HUES64 (cell line): Measurements from ENCODE around the gene NCR2.

Source experiments
- H3K27ac ChIP-seq: 2 replicates; pipeline ENCODE4 v1.7.0; 2013; ENCODE audit warnings: low read depth, low read length, inconsistent platforms
- H3K27me3 ChIP-seq: 2 replicates; pipeline ENCODE4 v1.6.1; 2013; ENCODE audit warnings: mild to moderate bottlenecking, low read length; ENCODE audit not compliant: insufficient read depth
- H3K36me3 ChIP-seq: 2 replicates; pipeline ENCODE4 v1.6.1; 2013; ENCODE audit warnings: mild to moderate bottlenecking, low read length; ENCODE audit not compliant: insufficient read depth
- H3K4me1 ChIP-seq: 2 replicates; pipeline ENCODE4 v1.6.1; 2013; ENCODE audit warnings: mild to moderate bottlenecking, low read length, moderate library complexity; ENCODE audit not compliant: insufficient read depth
- H3K4me3 ChIP-seq: 2 replicates; pipeline ENCODE4 v1.5.1; 2013; ENCODE audit warnings: mild to moderate bottlenecking, low read length, moderate library complexity
- H3K9ac ChIP-seq: 2 replicates; pipeline ENCODE4 v1.6.1; 2013; ENCODE audit warnings: mild to moderate bottlenecking, low read depth, low read length
- H3K9me3 ChIP-seq: 2 replicates; pipeline ENCODE4 v1.6.1; 2013; ENCODE audit warnings: low read depth, low read length; ENCODE audit not compliant: insufficient read depth
- WGBS: fragments of 150-250, 120-280 bp; methylation state at CpG from one replicate; pipeline ENCODE4 v1.1.7; 2013; ENCODE audit warnings: missing lambda C conversion rate; 5-methylcytosine and 5-hydroxymethylcytosine counted together

Gene NCR2

DNA sequence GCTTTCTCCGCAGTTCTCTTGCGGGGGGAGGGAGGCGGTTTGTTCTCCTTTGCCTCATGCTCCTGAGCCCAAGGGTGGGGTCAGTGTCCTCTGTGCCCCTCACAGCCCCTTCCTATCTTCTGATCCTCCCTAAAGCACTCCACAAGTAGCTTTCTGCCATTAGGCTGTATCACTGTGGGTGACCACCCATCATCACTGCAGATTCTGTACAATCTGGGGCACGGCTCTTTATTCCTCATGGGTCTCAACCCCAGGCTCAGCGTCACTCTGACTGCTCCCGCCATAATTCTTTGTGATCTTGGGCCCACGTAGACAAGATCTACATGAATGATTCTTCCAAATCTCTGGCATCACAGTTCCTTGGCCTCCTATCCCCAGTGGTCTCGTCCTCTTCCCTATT, 10.5 kb downstream of the NCR2 start:
- Histone ChIP-seq H3K27me3 (peaks cover 4% of the 10 kb centered on the region; the same call in 1 of the 2 replicates), H3K9me3 (peaks cover 5% of the 10 kb centered on the region; the same call in 1 of the 2 replicates), H3K27ac (no peak overlapping the region), H3K4me3 (no peak overlapping the region), H3K4me1 (no peaks in the 10 kb centered on the region), H3K36me3 (no peaks in the 10 kb centered on the region), H3K9ac (no peak overlapping the region)
- 93% methylated on average over 8 of the region's 8 CpGs for WGBS

- H3K9ac ChIP-seq = no peak overlapping the region
- no peaks in the 10 kb centered on the region for H3K36me3 ChIP-seq
- WGBS = 93% methylated on average over 4 of the region's 4 CpGs
- no peak overlapping the region for H3K27ac ChIP-seq
- no peaks in the 10 kb centered on the region for H3K4me1 ChIP-seq
- H3K4me3 ChIP-seq = no peak overlapping the region
- H3K27me3 ChIP-seq = peaks cover 6% of the 10 kb centered on the region; the same call in 1 of the 2 replicates
- H3K9me3 ChIP-seq = peaks cover 5% of the 10 kb centered on the region; the same call in 1 of the 2 replicates
Observed at GRCh38 chr6:41346441-41346840, 11.0 kb downstream of the NCR2 start.

DNA sequence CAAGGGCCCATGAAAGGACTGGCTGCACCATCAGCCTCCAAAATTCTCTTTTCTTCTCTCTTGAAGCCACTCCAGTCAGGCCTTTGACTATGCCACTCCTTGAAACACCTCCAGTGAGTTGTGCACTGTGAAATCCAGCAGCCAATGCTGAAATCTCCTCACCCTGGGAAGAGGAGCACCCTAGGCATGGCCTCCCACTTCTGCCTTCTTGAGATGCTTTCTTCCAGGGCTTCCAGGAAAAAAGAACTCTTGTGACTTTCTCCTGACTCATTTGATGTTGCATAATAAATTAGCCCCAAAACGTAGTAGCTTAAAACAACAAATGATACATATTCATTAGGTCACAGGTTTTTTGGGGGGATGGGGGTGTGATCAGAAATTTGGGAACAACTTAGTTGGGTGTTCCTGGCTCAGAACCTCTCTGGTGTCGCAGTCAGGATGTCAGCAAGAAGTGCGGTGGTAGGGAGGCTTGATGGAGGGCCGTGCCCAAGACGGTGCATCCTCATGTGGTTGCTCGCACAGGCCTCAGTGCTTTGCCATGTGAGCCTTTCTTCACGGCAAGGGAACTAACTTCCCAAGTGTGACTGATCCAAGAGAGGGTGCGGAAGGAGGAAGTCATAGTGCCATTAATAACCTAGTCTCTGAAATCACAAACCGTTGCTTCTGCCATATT, 12.1 kb downstream of the NCR2 start:
- Histone ChIP-seq H3K4me3 (no peak overlapping the region), H3K27ac (no peak overlapping the region), H3K9ac (no peak overlapping the region), H3K36me3 (no peaks in the 10 kb centered on the region), H3K9me3 (peaks cover 5% of the 10 kb centered on the region; the same call in 1 of the 2 replicates), H3K4me1 (no peaks in the 10 kb centered on the region), H3K27me3 (peaks cover 6% of the 10 kb centered on the region; the same call in 1 of the 2 replicates)
- WGBS = 83% methylated on average over 9 of the region's 9 CpGs

DNA sequence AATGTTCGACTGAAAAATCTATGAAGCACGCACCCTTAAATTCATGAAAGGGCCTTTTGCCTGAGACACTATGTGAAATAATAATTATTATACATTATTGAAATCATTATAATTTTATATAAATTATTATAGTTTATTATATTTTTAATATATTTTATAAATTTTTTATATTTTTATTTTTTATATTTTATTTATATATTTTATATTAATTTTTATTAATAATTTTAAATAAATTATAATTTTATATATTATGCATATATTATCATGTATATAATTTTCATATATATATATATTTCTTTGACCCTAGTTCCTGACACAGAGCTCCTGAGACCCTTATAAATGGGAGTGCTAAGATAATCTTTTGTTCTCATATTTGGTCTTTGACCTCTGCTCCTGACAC, 13.5 kb downstream of the NCR2 start:
- H3K27ac ChIP-seq = no peak overlapping the region
- H3K27me3 ChIP-seq = peaks cover 6% of the 10 kb centered on the region; the same call in 1 of the 2 replicates
- H3K9me3 ChIP-seq = peaks cover 5% of the 10 kb centered on the region; the same call in 1 of the 2 replicates
- no peaks in the 10 kb centered on the region for H3K36me3 ChIP-seq
- H3K9ac ChIP-seq = no peak overlapping the region
- no peaks in the 10 kb centered on the region for H3K4me1 ChIP-seq
- 80% methylated on average over 1 of the region's 2 CpGs for WGBS
- no peak overlapping the region for H3K4me3 ChIP-seq

- Histone ChIP-seq H3K9me3 (peaks cover 5% of the 10 kb centered on the region; the same call in 1 of the 2 replicates), H3K27ac (no peak overlapping the region), H3K9ac (no peak overlapping the region), H3K4me1 (no peaks in the 10 kb centered on the region), H3K36me3 (no peaks in the 10 kb centered on the region), H3K27me3 (peaks cover 17% of the 10 kb centered on the region; the same call in 1 of the 2 replicates), H3K4me3 (no peak overlapping the region)
- 85% methylated on average over 3 of the region's 3 CpGs for WGBS
Observed at GRCh38 chr6:41352396-41352795, 17.0 kb downstream of the NCR2 start.

- Histone ChIP-seq H3K27me3 (peaks cover 17% of the 10 kb centered on the region; the same call in 1 of the 2 replicates), H3K4me1 (no peaks in the 10 kb centered on the region), H3K9ac (no peak overlapping the region), H3K4me3 (no peak overlapping the region), H3K36me3 (no peaks in the 10 kb centered on the region), H3K9me3 (peaks cover 5% of the 10 kb centered on the region; the same call in 1 of the 2 replicates), H3K27ac (no peak overlapping the region)
- WGBS = 97% methylated on average over 3 of the region's 3 CpGs
Observed at GRCh38 chr6:41352907-41353306, 17.5 kb downstream of the NCR2 start.

DNA sequence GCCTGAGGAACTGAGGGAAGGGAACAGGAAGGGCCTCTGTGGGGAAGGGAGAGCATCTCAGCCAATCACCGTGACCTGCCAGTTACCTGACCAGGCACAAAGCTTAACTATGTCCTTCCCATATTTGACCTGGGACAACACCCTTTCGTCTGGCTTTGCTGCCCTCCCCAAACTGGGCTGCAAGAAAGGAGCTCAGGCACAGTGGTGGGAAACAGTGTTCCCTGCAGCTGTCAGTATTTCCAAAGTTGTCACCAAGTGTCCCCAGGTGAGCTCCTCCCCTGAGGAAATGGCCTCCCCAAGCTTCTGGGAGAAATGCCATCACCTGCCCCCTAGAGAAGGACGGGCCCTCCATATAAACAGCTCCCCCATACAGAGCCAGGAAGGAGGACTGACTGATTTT, 17.9 kb downstream of the NCR2 start:
- no peak overlapping the region for H3K9ac ChIP-seq
- H3K36me3 ChIP-seq = no peaks in the 10 kb centered on the region
- H3K9me3 ChIP-seq = peaks cover 5% of the 10 kb centered on the region; the same call in 1 of the 2 replicates
- H3K27ac ChIP-seq = no peak overlapping the region
- no peaks in the 10 kb centered on the region for H3K4me1 ChIP-seq
- H3K4me3 ChIP-seq = no peak overlapping the region
- 65% methylated on average over 3 of the region's 3 CpGs for WGBS
- peaks cover 17% of the 10 kb centered on the region; the same call in 1 of the 2 replicates for H3K27me3 ChIP-seq

GRCh38 chr6:41355952-41356351, 20.5 kb downstream of the NCR2 start:
- H3K9ac ChIP-seq = no peak overlapping the region
- no peaks in the 10 kb centered on the region for H3K4me1 ChIP-seq
- peaks cover 19% of the 10 kb centered on the region for H3K9me3 ChIP-seq
- no peaks in the 10 kb centered on the region for H3K36me3 ChIP-seq
- H3K27me3 ChIP-seq = peaks cover 12% of the 10 kb centered on the region; the same call in 1 of the 2 replicates
- H3K27ac ChIP-seq = no peak overlapping the region
- WGBS = 76% methylated on average over 4 of the region's 4 CpGs
- H3K4me3 ChIP-seq = no peak overlapping the region

GRCh38 chr6:41356825-41357224, 21.4 kb downstream of the NCR2 start:
- Histone ChIP-seq H3K9ac (no peak overlapping the region), H3K27me3 (peaks cover 11% of the 10 kb centered on the region; the same call in 1 of the 2 replicates)

DNA sequence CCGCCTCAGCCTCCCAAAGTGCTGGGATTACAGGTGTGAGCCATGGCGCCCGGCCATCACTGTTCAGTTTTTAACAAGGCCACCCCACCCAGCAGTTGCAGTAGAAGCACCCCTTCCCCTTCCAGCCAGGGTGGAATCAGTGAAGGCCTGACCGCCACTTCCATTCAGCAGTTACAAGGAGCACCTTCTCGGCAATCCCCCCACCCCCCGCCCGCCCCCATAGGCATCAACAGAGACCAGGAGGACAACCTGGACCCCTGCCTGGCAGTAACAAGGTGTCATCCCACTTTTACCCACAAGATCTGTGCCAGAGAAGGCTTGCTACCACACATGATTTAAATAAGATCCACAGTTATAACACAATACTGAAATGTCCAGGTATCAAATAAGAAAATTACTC, 23.1 kb downstream of the NCR2 start:
- H3K9ac ChIP-seq = no peak overlapping the region
- WGBS = 89% methylated on average over 7 of the region's 7 CpGs
- H3K27ac ChIP-seq = no peak overlapping the region
- no peak overlapping the region for H3K4me3 ChIP-seq
- H3K9me3 ChIP-seq = peaks cover 29% of the 10 kb centered on the region
- no peaks in the 10 kb centered on the region for H3K36me3 ChIP-seq
- H3K27me3 ChIP-seq = peaks cover 11% of the 10 kb centered on the region; the same call in 1 of the 2 replicates
- H3K4me1 ChIP-seq = no peaks in the 10 kb centered on the region

More at GRCh38 chr6:41356825-41357224, 21.4 kb downstream of the NCR2 start:
- Histone ChIP-seq H3K4me1 (no peaks in the 10 kb centered on the region), H3K4me3 (no peak overlapping the region), H3K36me3 (no peaks in the 10 kb centered on the region), H3K9me3 (peaks cover 25% of the 10 kb centered on the region), H3K27ac (no peak overlapping the region)
- 85% methylated on average over 3 of the region's 3 CpGs for WGBS

GRCh38 chr6:41359617-41360313, 24.4 kb downstream of the NCR2 start:
- Histone ChIP-seq H3K9ac (no peak overlapping the region), H3K27me3 (peaks cover 15% of the 10 kb centered on the region; the same call in 1 of the 2 replicates), H3K27ac (no peak overlapping the region), H3K4me3 (no peak overlapping the region), H3K36me3 (no peaks in the 10 kb centered on the region), H3K9me3 (peaks cover 29% of the 10 kb centered on the region), H3K4me1 (no peaks in the 10 kb centered on the region)
- 87% methylated on average over 4 of the region's 4 CpGs for WGBS
